ENCODE data around the gene HECTD3.
"Not testable (repeated sequence)": the region's sequence is repeated elsewhere in the genome, so short reads cannot be mapped to it uniquely, and the experiment has no call there.

Gene HECTD3

DNA sequence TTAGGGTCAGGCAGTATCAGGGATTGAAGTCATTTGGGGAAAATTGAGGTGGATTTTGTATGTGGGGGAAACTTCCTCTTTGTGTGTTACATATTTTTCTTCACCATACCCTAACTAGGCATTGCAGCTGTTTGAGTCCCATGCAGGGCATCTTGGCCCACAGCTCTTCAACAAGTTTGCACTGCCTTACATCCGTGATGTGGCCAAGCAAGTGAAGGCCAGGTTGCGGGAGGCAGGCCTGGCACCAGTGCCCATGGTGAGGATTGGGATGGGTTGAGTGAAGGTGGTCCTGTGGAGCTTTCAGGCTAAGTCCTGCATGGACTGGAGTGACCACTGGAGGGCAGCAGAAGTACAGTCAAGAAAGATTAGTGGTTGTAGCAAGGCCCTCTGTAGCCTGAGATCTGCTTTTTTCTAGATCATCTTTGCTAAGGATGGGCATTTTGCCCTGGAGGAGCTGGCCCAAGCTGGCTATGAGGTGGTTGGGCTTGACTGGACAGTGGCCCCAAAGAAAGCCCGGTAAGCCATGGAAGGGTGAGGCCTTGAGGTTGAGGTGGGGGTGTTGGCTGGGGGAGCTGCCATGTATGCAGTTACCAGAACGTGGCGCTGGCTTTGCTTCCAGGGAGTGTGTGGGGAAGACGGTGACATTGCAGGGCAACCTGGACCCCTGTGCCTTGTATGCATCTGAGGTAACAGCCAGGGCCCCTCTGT lies 3.4 kb upstream of the HECTD3 start:
- peak; percentile 81 for DNase-seq

DNA sequence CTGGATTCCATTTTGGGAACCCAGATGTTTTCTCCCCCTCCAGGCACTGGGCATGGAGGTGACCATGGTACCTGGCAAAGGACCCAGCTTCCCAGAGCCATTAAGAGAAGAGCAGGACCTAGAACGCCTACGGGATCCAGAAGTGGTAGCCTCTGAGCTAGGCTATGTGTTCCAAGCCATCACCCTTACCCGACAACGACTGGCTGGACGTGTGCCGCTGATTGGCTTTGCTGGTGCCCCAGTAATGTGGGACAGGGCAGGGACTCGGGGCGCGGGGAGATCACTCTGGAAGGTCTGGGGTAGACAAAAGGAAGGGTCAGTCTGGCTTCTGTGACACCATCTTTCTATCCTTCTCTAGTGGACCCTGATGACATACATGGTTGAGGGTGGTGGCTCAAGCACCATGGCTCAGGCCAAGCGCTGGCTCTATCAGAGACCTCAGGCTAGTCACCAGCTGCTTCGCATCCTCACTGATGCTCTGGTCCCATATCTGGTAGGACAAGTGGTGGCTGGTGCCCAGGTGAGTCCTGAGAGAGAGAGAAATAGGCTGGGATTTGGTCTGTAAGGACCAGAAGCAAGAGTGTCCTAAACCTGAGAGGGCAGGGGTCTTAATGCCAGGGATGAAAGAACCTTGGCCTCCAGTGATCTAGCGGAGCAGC lies 2.6 kb upstream of the HECTD3 start:
- no peak for DNase-seq

DNA sequence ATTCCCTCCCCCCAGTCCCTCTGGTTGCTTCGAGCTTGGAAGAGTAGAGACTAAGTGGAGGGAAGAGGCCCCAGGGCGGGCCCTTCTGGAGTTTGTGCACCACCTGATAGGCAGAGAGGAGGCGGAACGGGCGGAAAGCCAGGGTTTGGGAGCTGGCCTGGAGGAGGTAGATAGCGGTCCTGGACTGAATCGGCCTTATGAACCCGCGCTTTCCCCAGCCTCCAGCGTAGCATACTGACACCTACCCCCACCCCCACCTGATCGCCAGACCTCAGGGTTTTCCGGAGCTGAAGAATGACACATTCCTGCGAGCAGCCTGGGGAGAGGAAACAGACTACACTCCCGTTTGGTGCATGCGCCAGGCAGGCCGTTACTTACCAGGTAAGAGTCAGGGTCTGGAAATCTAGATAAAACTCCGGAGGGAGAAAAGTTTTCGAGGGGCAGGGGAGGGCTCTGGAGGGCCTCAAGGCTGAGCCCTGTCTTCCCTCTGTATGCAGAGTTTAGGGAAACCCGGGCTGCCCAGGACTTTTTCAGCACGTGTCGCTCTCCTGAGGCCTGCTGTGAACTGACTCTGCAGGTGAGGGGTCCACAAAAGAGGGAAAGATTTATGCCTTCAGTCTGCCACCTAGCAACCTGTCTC lies 1.6 kb upstream of the HECTD3 start:
- peak; percentile 13 for DNase-seq

DNA sequence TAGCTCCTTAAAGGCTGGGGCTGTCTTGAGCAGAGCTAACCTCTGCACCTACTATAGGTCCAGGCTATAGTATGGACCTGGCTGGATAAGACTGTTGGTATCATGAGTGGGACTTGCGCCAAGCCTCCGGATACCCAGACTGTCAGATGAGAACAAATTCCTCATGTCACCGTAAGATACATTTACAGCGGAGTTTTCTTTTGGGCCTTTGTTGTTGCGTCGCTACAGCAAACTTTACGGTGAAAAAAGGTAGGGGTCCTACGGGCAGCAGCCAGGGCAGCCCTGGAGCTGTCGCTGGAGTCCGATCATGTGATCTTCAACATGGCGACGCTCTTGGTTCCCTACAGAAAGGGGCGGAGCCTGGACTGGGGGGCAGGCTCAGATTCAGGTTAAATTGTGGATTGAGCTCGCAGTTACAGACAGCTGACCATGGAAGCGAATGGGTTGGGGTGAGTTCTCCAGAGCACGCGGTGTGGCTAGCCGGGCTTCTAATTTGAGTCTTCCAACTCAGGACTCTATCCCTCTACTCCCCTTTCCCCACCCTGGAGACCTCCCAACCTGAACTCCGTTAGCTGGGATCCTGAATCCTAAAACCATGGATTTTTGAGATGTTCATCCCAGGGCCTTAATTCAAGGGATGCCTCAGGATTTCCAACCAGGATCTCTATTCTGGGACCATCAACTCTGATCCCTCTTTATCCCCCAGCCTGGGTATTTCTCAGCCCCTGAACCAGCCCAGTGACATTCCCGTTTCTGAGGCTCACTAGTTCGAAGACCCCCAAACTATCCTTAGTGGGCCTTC lies 914 bp upstream of the HECTD3 start, which contains the start of gene UROD:
Gene UROD, plus strand, starts transcription at position 418 of the 802 bp plus-strand sequence. Its CDS starts 12 bp downstream, at position 430.
- DNase-seq = peak; percentile 97

DNA sequence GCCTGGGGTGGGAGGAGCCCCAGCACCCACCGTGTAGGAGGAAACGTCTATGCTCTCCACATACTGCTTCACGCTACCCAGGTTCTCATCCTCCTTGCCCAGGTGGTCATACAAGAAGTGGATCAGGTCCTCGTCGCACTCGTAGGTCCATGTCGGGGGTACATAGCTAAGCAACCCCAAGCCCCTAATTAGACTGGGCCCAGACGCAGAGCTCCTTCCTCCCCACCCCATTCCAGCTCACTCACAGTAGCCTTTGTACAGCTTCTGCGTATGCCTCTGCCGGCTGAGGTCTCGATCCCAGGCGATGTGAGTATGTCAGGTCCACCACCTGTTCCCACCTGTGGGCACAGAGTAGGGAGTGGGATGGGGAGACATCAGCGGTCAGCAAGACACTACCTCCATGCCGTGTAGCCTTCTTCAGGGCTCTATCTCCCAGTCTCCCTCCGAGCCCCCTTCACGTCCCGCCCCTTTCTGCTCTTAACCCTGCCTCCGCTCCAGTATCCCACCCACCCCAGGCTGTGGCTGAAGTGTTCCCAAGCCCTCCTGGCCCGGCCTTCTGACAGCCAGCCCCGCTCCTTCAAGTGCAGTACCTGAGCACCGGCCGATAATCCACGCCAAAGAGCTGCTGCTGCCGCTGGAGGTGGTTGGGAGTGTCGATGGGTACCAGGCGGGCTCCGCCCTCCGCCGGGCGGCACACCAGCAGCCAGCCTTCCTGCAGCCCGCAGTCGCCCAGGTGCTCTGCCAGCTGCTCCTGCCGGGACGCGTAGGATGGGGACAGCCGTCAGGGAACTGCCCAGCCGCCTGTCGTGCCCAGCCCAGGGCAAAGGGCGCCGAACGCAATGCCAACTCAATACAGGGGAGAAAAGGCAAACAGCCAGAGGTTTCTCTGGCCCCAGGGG lies 919 bp downstream of the HECTD3 start:
- DNase-seq = no peak

DNA sequence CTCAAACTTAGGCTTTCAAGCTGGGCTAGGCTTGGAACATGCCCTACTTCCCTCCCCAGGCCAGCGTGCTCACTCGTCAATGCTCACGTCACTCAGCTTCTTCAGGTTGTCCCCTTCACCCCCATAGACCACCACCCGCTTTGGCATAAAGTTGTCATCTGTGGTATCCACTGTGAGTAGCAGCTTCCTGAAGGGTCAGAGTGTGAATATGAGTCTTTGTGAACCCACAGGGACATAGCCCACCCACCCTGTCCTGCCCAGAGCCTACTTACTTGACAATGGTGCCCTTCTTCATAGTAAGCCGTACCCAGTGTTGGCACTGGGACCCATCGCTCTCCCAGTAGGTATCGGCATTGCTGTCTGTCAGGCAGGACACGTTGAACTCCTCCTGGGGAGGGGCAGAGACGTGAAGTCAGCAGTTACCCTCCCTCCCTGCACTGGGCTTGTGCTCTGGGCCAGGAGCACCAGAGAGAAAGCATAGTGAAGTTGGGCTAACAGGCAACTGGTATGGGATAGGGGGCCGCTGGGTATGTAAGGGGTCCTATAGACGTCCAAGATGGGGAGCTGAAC lies 1.7 kb downstream of the HECTD3 start:
- DNase-seq = no peak

DNA sequence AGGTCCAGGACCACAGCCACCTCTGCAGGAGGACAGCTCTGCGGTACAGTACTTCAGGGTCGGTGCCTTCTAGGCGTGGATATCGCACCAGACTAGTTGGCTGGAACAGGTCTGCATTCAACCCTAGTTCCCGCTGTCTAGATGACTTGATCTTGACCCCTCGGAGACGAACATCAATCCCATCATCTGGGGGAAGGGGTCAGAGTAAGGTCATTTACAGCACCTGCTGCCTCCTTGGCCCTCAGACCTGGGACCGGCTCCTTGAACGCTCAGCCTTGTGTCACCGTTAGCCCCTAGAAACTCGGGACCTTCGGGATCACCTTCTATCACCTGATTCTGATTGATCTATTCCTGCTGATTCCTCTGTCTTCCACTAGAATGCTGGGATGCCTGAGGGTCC lies 2.6 kb downstream of the HECTD3 start:
- no peak for DNase-seq

DNA sequence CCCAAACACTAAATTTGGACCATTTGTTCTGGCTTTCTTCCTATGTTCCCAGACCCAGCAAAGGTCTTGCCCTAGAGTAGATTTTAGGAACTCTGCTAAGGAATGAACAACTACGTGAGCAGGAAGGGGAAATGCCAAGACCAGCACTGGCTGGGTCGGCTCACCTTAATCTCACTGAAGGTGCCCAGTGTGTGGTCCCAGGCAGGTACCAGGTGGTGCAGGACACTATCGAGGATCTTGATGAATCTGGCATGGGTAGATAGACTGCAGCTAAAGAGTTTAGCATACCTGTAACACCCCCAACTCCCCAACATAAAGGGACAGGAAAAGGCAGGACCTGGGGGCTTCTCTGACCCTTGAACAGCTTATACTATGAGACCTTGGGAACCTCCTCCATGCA lies 3.0 kb downstream of the HECTD3 start:
- DNase-seq = no peak

DNA sequence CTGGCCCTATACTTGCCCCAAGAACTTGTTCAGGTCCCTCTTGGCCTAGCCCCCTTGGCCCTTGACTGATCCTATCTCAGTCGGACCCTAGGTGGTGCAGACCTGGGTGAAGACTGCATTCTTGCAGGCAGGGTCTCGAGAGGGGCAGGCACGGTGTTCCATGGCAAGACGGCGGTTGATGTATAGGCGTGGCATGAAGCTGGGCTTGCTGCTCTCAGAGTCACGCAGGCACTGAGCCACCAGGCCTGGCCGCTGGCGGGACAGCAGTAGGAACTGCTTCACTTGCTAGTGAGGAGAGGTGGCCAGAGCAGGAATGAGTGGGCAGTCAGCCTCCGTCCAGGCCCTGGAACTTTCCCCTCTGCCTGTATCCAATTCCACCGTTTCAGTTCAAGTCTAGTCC lies 3.8 kb downstream of the HECTD3 start:
- DNase-seq = no peak

DNA sequence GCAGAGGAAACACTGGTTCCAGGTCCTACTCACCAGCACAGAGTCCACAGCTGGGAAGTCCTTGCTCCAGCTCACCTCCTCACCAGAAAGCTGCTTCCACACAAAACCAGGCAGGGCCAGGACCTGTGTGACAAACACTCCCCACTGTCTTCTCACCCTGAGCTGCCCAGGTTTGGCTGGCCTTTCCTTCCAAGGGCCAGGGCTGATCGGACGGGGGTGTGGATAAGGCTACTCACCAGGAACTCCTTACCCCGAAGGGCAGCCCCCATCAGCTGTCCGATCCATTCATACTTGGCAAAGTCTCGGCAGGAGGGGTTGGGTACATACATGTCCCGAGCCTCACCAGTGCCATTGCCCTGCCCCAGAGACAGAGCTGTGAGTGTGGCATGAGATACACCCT lies 5.4 kb downstream of the HECTD3 start:
- DNase-seq = no peak

DNA sequence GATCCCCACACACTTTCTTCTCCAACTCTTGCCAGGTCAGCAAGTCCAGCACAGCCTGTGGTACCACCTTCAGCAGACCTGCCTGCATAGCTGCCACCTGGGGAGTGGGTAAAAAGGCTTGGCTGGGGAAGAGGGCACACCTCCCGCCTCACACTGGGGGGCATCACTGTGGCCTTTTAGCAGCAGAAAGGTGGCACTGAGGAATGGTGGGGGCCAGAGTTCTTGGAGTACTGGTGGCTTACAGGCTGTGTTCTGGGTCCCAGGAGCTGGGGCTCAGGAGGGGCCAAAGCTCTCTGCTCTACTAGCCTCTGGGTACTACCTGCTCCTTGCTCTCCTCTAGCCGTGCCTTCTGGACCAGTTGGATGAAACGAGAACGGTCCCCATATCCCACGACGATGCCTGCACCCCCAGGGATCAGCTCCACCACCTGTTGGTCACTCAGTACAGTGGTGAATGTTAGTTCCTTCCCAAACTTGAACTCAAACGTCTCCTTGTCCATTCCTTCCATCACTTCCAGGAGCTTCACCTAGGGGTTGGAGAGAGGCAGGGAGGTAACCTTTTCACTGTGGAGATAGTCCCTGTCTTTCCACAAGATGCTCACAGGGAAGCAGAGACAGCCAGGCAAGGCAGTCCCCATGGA lies 6.7 kb downstream of the HECTD3 start:
- no peak for DNase-seq

DNA sequence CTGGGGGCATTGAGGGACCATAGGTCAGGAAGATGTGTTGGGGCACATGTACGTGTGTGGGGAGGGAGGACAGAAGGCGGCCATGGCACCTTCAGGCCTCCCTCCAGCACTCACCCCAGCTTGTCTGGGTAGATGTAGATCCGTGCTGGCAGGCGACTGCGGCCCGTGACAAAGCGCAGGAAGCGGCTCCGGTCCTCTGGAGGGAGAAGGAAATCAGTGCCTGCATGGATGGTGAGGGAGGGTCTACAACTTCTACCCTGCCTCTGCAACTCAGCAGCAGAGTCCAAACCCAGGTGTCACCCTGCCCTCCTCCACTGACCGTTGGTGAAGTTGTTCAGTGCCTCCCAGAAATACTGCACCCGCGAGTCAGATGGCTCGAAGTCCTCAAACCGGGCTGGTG lies 7.4 kb downstream of the HECTD3 start:
- no peak for DNase-seq

DNA sequence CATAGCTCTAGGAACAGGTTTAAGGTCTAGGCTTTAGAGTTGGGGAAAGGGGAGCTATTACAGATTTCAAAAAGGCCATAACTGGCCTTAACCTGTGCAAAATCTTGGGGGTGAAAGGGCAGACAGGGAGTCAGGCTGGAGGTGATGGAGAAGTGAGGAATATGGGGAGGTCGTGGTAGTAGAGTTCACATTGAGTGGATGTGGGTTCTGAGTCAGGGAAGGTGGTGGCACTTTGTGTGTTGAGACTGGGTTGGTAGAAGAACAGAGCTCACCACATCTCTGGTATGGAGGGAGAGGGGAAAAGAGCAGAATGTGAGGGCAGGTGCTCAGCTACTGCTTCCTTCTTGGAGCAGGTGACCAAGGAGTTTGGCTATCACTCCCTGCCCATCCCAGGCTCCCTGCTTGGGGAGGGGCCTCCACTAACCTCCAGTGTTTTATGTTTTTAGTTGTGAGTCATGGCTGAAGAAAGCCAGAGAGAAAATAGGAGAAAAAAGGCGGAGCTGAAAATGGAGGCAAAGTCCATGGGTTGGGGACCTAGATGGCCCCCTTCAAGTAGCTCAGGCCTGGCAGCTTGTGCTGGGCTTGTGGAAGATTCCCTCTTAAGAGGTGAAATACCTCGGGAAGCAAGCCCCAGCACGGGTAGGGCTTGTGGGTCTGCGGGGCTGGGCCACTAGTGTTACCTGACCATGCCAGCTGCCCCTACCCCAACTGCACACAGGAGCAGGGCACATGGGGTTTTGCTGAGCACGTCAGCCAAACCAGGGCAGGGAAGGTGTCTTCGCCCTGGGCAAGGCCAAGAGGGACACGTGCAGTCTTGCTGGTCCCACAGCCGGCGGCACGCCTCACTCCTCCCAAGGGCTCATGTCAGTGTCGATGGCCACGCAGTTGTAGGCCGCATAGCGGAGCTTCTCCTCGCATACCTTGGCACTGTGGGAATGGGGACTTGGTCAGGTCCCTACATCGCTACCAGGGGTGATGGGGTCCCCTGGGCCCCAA lies 8.2 kb downstream of the HECTD3 start:
- no peak for DNase-seq

DNA sequence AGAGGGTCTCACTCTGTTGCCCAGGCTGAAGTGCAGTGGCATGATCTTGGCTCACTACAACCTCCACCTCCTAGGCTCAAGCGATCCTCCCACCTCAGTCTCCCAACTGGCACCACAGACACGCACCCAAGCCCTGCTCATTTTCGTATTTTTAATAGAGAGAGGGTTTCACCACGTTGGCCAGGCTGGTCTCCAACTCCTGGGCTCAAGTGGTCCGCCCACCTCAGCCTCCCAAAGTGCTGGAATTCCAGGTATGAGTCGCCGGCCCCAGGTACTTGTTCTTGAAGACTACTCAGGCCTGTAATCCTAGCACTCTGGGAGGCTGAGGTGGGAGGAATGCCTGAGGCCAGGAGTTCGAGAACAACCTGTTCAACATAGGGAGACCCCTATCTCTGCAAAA lies 9.5 kb downstream of the HECTD3 start:
- DNase-seq = not testable (repeated sequence)

DNA sequence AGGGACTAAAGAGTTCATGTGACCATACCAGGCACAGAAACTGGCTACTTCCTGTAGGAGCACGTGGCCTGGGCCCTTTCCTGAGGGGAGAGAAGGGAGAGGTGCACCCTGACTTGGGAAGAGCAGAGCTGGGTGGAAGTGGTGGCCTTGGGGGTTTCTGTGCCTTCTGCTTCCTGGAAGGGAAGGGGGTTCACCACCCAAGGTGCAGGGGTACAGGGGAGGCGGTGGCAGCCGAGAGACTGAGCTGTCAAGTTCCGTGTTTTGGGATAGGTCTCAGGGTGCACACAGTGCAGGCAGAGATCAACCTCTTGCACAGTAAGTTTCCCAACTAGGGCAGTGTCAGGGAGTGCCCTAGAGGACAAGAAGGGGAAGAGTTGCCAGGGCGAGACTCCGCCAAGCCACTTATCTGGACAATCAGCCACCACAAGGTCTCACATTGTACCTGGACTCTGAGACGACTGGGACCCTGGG lies 10.1 kb downstream of the HECTD3 start:
- no peak for DNase-seq

DNA sequence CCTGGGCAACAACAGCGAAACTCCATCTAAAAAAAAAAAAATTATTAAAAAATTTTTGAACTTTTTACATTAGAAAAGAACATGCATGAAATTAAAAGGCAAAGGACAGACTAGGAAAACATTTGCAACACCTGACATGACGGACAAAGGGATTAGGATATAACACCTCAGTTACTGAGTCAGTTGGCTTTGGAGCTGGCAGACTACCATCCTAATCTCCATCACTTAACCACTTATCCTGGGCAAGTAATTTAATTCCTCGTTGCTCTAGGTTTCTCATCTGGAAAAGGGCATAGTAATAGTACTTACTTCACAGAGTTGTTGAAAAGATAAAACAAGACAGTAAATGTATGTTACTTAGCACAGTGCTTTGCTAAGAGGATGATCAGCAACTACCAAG lies 11.9 kb downstream of the HECTD3 start:
- DNase-seq = no peak

DNA sequence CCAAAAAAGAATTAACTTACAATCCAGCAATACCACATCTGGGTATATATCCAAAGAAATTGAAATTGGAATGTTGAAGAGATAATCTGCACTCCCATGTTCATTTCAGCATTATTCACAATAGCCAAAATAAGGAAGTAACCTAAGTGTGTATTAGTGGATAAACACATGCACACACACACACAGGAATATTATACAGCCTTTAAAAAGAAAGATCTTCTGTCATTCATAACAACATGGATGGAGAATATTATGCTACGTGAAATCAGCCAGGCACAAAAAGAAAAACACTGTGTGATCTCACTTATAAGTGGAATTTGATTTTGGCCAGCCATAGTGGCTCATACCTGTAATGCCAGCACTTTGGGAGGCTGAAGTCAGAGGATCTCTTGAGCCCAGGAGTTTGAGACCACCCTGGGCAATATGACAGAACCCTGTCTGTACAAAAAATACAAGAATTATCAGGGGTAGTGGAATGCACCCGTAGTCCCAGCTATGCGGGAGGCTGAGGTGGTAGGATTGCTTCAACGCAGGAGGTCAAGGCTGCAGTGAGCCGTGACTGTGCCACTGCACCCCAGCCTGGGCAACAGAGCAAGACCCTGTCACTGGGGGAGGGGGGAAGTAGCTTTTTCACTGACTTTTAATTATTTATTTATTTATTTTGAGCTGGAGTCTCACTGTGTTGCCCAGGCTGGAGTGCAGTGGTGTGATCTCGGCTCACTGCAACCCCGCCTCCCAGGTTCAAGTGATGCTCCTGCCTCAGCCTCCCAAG lies 15.5 kb downstream of the HECTD3 start:
- no peak for DNase-seq

DNA sequence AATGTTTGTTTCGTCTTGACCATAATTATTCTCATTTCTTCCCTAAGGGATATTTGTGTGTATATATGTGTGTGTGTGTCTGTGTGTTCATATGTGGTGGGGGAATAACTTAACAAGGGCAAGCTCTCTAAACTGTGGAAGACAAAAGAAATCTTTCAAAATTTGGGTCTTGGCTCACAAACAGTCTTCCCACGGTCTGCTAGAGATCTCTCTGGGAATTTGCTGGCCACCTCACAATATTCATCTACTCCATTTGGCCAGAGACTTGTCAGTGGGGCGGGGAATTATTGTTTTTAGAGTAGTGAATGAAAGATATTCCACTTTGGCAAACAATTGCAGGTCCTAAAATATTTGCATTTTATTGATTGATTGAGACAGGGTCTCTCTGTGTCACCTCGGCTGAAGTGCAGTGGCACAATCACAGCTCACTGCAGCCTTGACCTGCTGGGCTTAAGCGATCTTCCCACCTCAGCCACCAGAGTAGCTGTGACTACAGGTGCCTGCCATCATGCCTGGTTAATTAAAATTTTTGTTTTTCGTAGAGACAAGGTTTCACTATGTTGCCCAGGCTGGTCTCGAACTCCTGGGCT lies 16.7 kb downstream of the HECTD3 start:
- no peak for DNase-seq

Data from fibroblast of skin of scalp (primary cell).